Measurements from ENCODE around the gene JCHAIN.
"Not testable (repeated sequence)": the region's sequence is repeated elsewhere in the genome, so short reads cannot be mapped to it uniquely, and the experiment has no call there.

The JCHAIN gene

GRCh38 chr4:70687821-70688794, 21.8 kb upstream of the JCHAIN start, which contains the start of gene UTP3:
UTP3 (plus strand) TSS chr4:70688532; CDS start chr4:70688678, 146 bp downstream.
- peak; percentile 98 for DNase-seq

GRCh38 chr4:70687392-70687791, 21.1 kb upstream of the JCHAIN start:
- DNase-seq = peak; percentile 45

- DNase-seq = not testable (repeated sequence)
Measured at GRCh38 chr4:70682142-70682541, 15.8 kb upstream of the JCHAIN start.

- DNase-seq = no peak
Measured at GRCh38 chr4:70681704-70682103, 15.4 kb upstream of the JCHAIN start.

- DNase-seq = no peak
Measured at GRCh38 chr4:70680934-70681333, 14.6 kb upstream of the JCHAIN start.

- DNase-seq = no peak
Measured at GRCh38 chr4:70678383-70678999, 12.2 kb upstream of the JCHAIN start.

GRCh38 chr4:70676554-70677090, 10.3 kb upstream of the JCHAIN start:
- no peak for DNase-seq

- DNase-seq = no peak
Measured at GRCh38 chr4:70674731-70675130, 8.4 kb upstream of the JCHAIN start.

GRCh38 chr4:70674191-70674590, 7.9 kb upstream of the JCHAIN start:
- DNase-seq = no peak

GRCh38 chr4:70671091-70671490, 4.8 kb upstream of the JCHAIN start:
- DNase-seq = no peak

- DNase-seq = no peak
Measured at GRCh38 chr4:70670332-70671014, 4.2 kb upstream of the JCHAIN start.

- no peak for DNase-seq
Measured at GRCh38 chr4:70667740-70668535, 1.6 kb upstream of the JCHAIN start.

- DNase-seq = not testable (repeated sequence)
Measured at GRCh38 chr4:70661309-70661922, 4.9 kb downstream of the JCHAIN start.

- DNase-seq = no peak
Measured at GRCh38 chr4:70660106-70660505, 6.2 kb downstream of the JCHAIN start.

- peak; percentile 15 for DNase-seq
Measured at GRCh38 chr4:70658418-70658817, 7.9 kb downstream of the JCHAIN start.

GRCh38 chr4:70657326-70657725, 9.0 kb downstream of the JCHAIN start:
- no peak for DNase-seq

GRCh38 chr4:70654605-70655011, 11.7 kb downstream of the JCHAIN start:
- DNase-seq = no peak

GRCh38 chr4:70651864-70652506, 14.3 kb downstream of the JCHAIN start:
- peak; percentile 54 for DNase-seq

- not testable (repeated sequence) for DNase-seq
Measured at GRCh38 chr4:70650741-70651140, 15.6 kb downstream of the JCHAIN start.

- no peak for DNase-seq
Measured at GRCh38 chr4:70640192-70640591, 26.1 kb downstream of the JCHAIN start.

GRCh38 chr4:70637239-70637913, 28.9 kb downstream of the JCHAIN start:
- peak; percentile 85 for DNase-seq
